HT1080 (cell line): ENCODE results near the gene ROBO1. TPM values are rescaled to one million over a fixed set of nuclear protein-coding genes. Genes with fewer than 3 reads are reported as not detected.
"Not testable (repeated sequence)": the region's sequence is repeated elsewhere in the genome, so short reads cannot be mapped to it uniquely, and the experiment has no call there.

Source experiments
- DNase-seq: peaks from one replicate; pipeline ENCODE4 v3.0.0-alpha.2; 2015; ENCODE audit warnings: low read depth
- total RNA-seq: library from RNA; depleted of rRNA; stranded (reverse); fragments of >200 nt; shearing (Covaris generic); gene quantifications from 2 replicates; pipeline ENCODE4 v1.2.3, GENCODE V29; 2014

Gene ROBO1
- total RNA-seq, 1 experiment from 2014 or later: 15.1 TPM

GRCh38 chr3:78754066-78754743 lies 1013.6 kb downstream of the ROBO1 start:
- peak; percentile 77 for DNase-seq

GRCh38 chr3:78751266-78751665 lies 1016.5 kb downstream of the ROBO1 start:
- DNase-seq: peak; percentile 25

- DNase-seq: not testable (repeated sequence)
These were observed 1017.5 kb downstream of the ROBO1 start for GRCh38 chr3:78750291-78750690.

GRCh38 chr3:78749056-78749455 lies 1018.7 kb downstream of the ROBO1 start:
- no peak for DNase-seq

- DNase-seq: no peak
These were observed 1022.0 kb downstream of the ROBO1 start for GRCh38 chr3:78745847-78746246.

- DNase-seq: no peak
These were observed 1025.3 kb downstream of the ROBO1 start for GRCh38 chr3:78742491-78742890.

GRCh38 chr3:78742041-78742440 lies 1025.8 kb downstream of the ROBO1 start:
- no peak for DNase-seq

- no peak for DNase-seq
These were observed 1026.6 kb downstream of the ROBO1 start for GRCh38 chr3:78741066-78741645.

- DNase-seq: no peak
These were observed 1029.0 kb downstream of the ROBO1 start for GRCh38 chr3:78738833-78739232.

GRCh38 chr3:78737988-78738387 lies 1029.8 kb downstream of the ROBO1 start:
- peak; percentile 78 for DNase-seq

- no peak for DNase-seq
These were observed 1030.9 kb downstream of the ROBO1 start for GRCh38 chr3:78736863-78737262.

GRCh38 chr3:78734048-78734637 lies 1033.7 kb downstream of the ROBO1 start:
- DNase-seq: peak; percentile 38

GRCh38 chr3:78732893-78733292 lies 1034.9 kb downstream of the ROBO1 start:
- no peak for DNase-seq

GRCh38 chr3:78732471-78732870 lies 1035.3 kb downstream of the ROBO1 start:
- no peak for DNase-seq

- no peak for DNase-seq
These were observed 1037.9 kb downstream of the ROBO1 start for GRCh38 chr3:78729946-78730345.

GRCh38 chr3:78728406-78729145 lies 1039.2 kb downstream of the ROBO1 start:
- no peak for DNase-seq

GRCh38 chr3:78726545-78726944 lies 1041.3 kb downstream of the ROBO1 start:
- DNase-seq: no peak

GRCh38 chr3:78725703-78726246 lies 1042.0 kb downstream of the ROBO1 start:
- DNase-seq: no peak

GRCh38 chr3:78724859-78725258 lies 1042.9 kb downstream of the ROBO1 start:
- no peak for DNase-seq

- DNase-seq: not testable (repeated sequence)
These were observed 1043.4 kb downstream of the ROBO1 start for GRCh38 chr3:78724364-78724763.

- no peak for DNase-seq
These were observed 1045.8 kb downstream of the ROBO1 start for GRCh38 chr3:78721771-78722543.
